NCI-H1417 treated with DMSO at 0.1 percent for 48 hours (cell line): ENCODE measurements around the gene PDE4D.
A peak's percentile ranks its signal among the peaks of the same experiment; 100 is the strongest.

Experiments used
- DNase-seq: peaks from one replicate; lab custom pipeline; 2025; lab: John Stamatoyannopoulos, UW

PDE4D gene

GRCh38 chr5:59516161-59516560 lies 377.4 kb downstream of the PDE4D start:
- no peak for DNase-seq

- peak; percentile 47 for DNase-seq
Observed at GRCh38 chr5:59506285-59506877, 387.1 kb downstream of the PDE4D start.

- no peak for DNase-seq
Observed at GRCh38 chr5:59504043-59504442, 389.5 kb downstream of the PDE4D start.

GRCh38 chr5:59503220-59503619 lies 390.3 kb downstream of the PDE4D start:
- DNase-seq: no peak

GRCh38 chr5:59501316-59501715 lies 392.2 kb downstream of the PDE4D start:
- DNase-seq: no peak

- no peak for DNase-seq
Observed at GRCh38 chr5:59500014-59500413, 393.5 kb downstream of the PDE4D start.

GRCh38 chr5:59497207-59497606 lies 396.3 kb downstream of the PDE4D start:
- DNase-seq: no peak

- no peak for DNase-seq
Observed at GRCh38 chr5:59496524-59497134, 396.9 kb downstream of the PDE4D start.

GRCh38 chr5:59491945-59492344 lies 401.6 kb downstream of the PDE4D start:
- DNase-seq: no peak

GRCh38 chr5:59489551-59489950 lies 404.0 kb downstream of the PDE4D start:
- no peak for DNase-seq

GRCh38 chr5:59487772-59488729 lies 405.5 kb downstream of the PDE4D start:
- no peak for DNase-seq

- no peak for DNase-seq
Observed at GRCh38 chr5:59487068-59487686, 406.3 kb downstream of the PDE4D start.

GRCh38 chr5:59486508-59486907 lies 407.0 kb downstream of the PDE4D start:
- DNase-seq: no peak

- no peak for DNase-seq
Observed at GRCh38 chr5:59485629-59486439, 407.7 kb downstream of the PDE4D start.

GRCh38 chr5:59485107-59485506 lies 408.4 kb downstream of the PDE4D start:
- no peak for DNase-seq

GRCh38 chr5:59484618-59485017 lies 408.9 kb downstream of the PDE4D start:
- DNase-seq: no peak

- no peak for DNase-seq
Observed at GRCh38 chr5:59483971-59484472, 409.5 kb downstream of the PDE4D start.

- DNase-seq: no peak
Observed at GRCh38 chr5:59479086-59479485, 414.4 kb downstream of the PDE4D start.

- no peak for DNase-seq
Observed at GRCh38 chr5:59474324-59474723, 419.2 kb downstream of the PDE4D start.

GRCh38 chr5:59473611-59474010 lies 419.9 kb downstream of the PDE4D start:
- no peak for DNase-seq

GRCh38 chr5:59471463-59471862 lies 422.1 kb downstream of the PDE4D start:
- DNase-seq: no peak
